HuH-7.5 (cell line): ENCODE measurements around the gene SGO2.
"Not testable (repeated sequence)": the region's sequence is repeated elsewhere in the genome, so short reads cannot be mapped to it uniquely, and the experiment has no call there.

Source experiments
- DNase-seq: peaks from one replicate; pipeline ENCODE4 v3.0.0; 2011; ENCODE audit warnings: low spot score

Gene SGO2

GRCh38 chr2:200596774-200597570 lies 71.0 kb downstream of the SGO2 start:
- DNase-seq: no peak

DNA sequence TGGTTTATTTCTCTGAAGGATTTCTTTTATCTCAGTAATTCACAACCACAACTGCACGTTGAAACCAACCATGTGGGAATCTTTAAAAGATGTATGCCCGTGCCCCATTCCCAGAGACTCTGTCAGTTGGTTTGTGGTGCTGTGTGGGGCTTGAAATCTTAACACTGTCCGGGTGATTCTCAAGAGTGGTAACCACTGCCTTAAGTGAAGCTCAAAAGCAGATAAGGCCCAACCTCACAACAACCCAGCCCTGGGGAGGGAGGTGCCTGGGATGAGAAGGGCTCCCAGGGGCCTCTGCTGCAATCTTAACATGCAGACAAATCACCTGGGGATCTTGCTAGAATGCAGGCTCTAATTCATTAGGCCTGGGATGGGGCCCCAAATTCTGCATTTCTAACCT lies 73.2 kb downstream of the SGO2 start:
- DNase-seq: no peak

- no peak for DNase-seq
These were observed 74.7 kb downstream of the SGO2 start for GRCh38 chr2:200600549-200601225.

- no peak for DNase-seq
These were observed 76.6 kb downstream of the SGO2 start for GRCh38 chr2:200602584-200602983.

GRCh38 chr2:200603972-200604371 lies 78.0 kb downstream of the SGO2 start:
- DNase-seq: peak; percentile 16

- no peak for DNase-seq
These were observed 78.7 kb downstream of the SGO2 start for GRCh38 chr2:200604571-200605255.

DNA sequence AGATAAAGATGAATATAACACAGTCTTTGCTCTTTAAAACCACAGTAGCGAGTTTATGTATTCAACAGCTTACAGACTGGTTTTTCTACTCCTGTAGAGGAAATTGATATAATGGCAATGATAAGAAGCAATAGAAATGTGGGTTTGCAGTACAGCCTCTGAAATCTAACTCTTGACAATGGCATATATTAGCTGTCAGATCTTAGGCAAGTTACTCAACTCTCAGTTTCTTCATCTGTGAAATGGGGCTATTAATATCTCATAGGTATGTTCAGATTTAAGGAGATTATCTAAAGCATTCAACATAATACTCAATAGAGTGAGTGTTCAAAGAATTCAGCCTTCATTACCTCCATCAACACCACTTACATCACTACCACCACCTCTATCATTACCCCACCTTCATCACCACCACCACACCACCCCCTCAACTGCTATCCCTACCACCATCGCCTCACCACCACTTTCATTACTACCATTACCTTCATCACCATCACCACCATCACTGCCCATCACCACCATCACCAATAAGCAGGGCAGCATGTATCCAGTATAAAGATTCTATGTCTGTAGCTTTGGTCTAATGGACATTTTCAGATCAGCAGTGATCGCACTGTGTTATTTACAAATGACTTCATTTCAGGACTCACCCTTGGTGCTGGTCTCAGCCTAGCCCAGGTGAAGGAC lies 82.5 kb downstream of the SGO2 start:
- no peak for DNase-seq

DNA sequence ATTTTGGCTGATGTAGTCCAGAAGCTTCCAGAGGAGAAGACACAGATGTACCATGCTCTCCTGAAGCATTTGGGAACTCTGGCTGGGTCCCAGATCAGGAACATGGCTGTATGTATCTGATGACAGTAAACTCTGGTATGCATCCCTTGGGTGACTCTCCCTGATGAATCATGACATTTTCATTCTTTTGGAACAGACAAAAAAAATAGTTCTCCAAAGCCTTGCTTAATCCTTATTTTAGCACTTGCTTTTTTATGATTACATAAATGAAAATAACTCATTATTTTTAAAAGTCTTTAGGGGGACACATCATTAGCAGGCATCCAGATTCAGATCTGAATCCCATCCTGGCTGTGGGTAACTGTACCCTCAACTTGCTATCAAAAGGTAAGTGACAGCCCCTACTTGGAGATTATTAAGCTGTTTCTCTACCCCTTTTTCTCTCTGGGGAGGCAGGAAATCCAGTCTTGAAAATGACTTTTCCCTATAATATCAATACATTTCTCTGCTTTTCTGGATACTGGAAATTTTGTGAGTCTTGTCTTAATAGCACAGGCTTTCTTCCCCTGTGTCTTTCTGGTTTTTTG lies 83.1 kb downstream of the SGO2 start:
- DNase-seq: no peak

GRCh38 chr2:200610217-200610616 lies 84.2 kb downstream of the SGO2 start:
- DNase-seq: not testable (repeated sequence)

DNA sequence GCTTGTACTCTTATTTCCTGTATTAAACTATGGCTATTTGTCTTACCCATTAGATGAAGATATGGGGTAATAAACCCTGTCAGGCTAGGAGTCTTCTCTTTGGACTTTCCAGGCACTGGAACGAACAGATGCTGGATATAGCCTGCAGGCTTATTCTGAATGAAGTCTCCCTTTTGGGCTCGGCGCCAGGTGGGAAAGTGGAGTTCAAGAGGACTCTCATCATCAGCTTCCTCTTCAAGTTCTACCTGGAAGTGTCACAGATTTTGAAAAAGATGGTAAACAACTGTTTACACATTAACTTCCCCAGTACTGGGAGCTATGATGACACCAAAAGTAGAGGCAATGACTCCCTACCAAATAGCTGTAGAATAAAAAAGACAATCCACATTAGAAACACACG lies 87.7 kb downstream of the SGO2 start:
- DNase-seq: no peak

GRCh38 chr2:200614249-200614648 lies 88.2 kb downstream of the SGO2 start:
- DNase-seq: no peak

GRCh38 chr2:200615247-200615646 lies 89.2 kb downstream of the SGO2 start:
- DNase-seq: no peak

- no peak for DNase-seq
These were observed 90.2 kb downstream of the SGO2 start for GRCh38 chr2:200616193-200616592.

- DNase-seq: no peak
These were observed 90.6 kb downstream of the SGO2 start for GRCh38 chr2:200616656-200617055.

GRCh38 chr2:200617156-200618053 lies 91.4 kb downstream of the SGO2 start:
- DNase-seq: no peak

DNA sequence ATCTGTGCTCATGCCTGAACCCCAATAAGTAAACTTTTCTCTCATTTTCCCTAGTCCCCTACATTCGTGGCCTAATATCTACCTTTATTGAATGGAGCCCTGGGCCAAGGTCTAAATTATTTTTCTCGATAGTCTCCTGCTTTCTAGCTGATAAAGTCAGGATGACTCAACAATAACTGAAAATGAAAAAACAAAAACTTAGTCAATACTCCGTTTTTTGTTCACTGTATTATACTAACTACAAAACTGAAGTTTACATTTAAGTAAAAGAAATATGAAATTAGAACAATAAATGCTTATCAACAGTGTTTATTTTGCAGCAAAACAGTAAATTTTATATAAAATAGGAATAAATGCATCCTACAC lies 92.0 kb downstream of the SGO2 start:
- no peak for DNase-seq

DNA sequence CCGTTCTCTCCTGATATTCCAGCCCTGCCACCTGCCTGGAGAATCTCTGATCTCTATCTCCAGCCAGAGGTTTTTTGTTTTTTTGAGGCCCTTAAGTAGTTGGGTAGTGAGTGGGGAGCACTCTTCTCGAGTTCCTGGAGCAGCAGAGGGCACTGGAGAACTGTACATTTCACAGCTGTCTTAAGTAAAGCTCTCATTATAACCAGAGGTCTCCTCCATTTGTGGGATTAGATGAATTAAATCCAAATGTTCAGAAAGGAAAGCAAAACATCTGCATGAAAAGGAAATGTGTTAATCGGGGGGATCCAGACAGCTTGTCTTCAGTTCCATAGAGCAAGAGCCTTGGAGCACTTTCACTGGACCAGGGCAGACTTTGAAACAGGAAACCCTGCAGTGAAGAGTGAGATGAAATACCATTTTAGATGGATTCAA lies 92.6 kb downstream of the SGO2 start:
- no peak for DNase-seq

- no peak for DNase-seq
These were observed 93.3 kb downstream of the SGO2 start for GRCh38 chr2:200619279-200619678.

DNA sequence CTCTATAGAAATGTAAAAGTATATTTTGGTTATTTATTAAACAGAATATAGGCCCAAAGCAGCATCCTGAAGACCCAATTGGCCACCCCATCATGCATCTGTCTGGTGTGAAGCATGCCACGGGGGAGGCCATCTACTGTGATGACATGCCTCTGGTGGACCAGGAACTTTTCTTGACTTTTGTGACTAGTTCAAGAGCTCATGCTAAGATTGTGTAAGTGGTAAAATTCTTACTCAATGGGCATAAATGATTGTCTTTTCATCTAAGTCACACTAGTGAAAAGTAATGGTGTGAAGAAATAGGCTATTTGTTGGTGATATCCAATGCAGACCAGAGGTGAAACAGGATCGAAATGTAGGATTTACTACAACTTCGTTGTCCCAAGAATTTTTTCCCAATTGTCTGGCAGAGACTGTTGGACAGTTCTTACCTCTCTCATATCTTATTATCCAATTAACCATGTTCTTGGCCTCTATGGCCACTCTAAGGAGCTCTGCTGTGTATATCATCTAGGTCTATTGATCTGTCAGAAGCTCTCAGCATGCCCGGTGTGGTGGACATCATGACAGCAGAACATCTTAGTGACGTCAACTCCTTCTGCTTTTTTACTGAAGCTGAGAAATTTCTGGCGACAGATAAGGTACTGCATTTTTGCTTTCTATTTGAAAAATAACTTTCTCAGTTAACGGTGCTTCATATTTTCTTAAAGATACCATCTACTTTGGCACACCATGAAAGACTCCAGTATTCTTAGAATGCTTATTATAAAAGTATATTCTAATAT lies 94.8 kb downstream of the SGO2 start:
- no peak for DNase-seq

- DNase-seq: no peak
These were observed 96.1 kb downstream of the SGO2 start for GRCh38 chr2:200622106-200622505.
